Gastroesophageal sphincter (tissue), 3 donors: ENCODE data around the gene TMEM178B.

Source experiments
- EP300 ChIP-seq: sonication (generic); formaldehyde crosslinking; IDR thresholded peaks from one replicate; pipeline ENCODE4 v1.6.1; 2017; ENCODE audit warnings: antibody characterized with exemption, mild to moderate bottlenecking
- TF ChIP-seq, protein P1 (sequence below), 4 experiments: fragments of 200-600 bp in 2 of 4; fragments of 450-650 bp in 2 of 4; sonication (generic) in 1 of 4; IDR thresholded peaks; one replicate each; pipeline ENCODE4 v1.5.1; 2017 to 2019; ENCODE audit warnings: antibody characterized with exemption in 4 of 4, mild to moderate bottlenecking in 2 of 4, moderate library complexity in 2 of 4

DNA sequence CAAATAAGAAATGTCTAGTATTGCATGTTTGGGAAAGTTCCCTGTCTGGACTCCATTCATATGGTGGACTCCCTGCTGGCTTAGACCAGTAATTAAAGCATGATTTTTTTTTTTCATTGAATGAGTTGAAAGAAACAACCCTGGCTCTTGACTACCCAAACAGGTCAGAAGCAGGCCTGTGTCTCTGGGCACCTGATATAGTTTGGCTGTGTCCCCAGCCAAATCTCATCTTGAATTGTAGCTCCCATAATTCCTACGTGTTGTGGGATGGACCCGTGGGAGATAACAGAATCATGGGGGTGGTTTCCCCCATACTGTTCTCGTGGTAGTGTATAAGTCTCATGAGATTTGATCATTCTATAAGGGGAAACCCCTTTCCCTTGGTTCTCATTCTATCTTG is 206.2 kb downstream of the TMEM178B start:
- TF ChIP-seq EP300 = no peak
- TF ChIP-seq, protein P1, sequence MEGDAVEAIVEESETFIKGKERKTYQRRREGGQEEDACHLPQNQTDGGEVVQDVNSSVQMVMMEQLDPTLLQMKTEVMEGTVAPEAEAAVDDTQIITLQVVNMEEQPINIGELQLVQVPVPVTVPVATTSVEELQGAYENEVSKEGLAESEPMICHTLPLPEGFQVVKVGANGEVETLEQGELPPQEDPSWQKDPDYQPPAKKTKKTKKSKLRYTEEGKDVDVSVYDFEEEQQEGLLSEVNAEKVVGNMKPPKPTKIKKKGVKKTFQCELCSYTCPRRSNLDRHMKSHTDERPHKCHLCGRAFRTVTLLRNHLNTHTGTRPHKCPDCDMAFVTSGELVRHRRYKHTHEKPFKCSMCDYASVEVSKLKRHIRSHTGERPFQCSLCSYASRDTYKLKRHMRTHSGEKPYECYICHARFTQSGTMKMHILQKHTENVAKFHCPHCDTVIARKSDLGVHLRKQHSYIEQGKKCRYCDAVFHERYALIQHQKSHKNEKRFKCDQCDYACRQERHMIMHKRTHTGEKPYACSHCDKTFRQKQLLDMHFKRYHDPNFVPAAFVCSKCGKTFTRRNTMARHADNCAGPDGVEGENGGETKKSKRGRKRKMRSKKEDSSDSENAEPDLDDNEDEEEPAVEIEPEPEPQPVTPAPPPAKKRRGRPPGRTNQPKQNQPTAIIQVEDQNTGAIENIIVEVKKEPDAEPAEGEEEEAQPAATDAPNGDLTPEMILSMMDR (IDR thresholded peaks at IDR 0.05) = no peak
